GM10266 (cell line): ENCODE data around the gene PPP2R3A.
A peak's percentile ranks its signal among the peaks of the same experiment; 100 is the strongest.

Experiments used
- DNase-seq: peaks from one replicate; pipeline ENCODE4 v3.0.0; 2012; ENCODE audit errors: extremely low spot score
- TF ChIP-seq, protein P1 (sequence below): IDR thresholded peaks from 2 replicates; pipeline ENCODE4 v1.5.1; 2012; ENCODE audit warnings: mild to moderate bottlenecking, low read depth; ENCODE audit not compliant: control insufficient read depth, insufficient read depth; ENCODE audit errors: missing control alignments

The PPP2R3A gene, protein sequence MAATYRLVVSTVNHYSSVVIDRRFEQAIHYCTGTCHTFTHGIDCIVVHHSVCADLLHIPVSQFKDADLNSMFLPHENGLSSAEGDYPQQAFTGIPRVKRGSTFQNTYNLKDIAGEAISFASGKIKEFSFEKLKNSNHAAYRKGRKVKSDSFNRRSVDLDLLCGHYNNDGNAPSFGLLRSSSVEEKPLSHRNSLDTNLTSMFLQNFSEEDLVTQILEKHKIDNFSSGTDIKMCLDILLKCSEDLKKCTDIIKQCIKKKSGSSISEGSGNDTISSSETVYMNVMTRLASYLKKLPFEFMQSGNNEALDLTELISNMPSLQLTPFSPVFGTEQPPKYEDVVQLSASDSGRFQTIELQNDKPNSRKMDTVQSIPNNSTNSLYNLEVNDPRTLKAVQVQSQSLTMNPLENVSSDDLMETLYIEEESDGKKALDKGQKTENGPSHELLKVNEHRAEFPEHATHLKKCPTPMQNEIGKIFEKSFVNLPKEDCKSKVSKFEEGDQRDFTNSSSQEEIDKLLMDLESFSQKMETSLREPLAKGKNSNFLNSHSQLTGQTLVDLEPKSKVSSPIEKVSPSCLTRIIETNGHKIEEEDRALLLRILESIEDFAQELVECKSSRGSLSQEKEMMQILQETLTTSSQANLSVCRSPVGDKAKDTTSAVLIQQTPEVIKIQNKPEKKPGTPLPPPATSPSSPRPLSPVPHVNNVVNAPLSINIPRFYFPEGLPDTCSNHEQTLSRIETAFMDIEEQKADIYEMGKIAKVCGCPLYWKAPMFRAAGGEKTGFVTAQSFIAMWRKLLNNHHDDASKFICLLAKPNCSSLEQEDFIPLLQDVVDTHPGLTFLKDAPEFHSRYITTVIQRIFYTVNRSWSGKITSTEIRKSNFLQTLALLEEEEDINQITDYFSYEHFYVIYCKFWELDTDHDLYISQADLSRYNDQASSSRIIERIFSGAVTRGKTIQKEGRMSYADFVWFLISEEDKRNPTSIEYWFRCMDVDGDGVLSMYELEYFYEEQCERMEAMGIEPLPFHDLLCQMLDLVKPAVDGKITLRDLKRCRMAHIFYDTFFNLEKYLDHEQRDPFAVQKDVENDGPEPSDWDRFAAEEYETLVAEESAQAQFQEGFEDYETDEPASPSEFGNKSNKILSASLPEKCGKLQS (N-terminal part only)

DNA sequence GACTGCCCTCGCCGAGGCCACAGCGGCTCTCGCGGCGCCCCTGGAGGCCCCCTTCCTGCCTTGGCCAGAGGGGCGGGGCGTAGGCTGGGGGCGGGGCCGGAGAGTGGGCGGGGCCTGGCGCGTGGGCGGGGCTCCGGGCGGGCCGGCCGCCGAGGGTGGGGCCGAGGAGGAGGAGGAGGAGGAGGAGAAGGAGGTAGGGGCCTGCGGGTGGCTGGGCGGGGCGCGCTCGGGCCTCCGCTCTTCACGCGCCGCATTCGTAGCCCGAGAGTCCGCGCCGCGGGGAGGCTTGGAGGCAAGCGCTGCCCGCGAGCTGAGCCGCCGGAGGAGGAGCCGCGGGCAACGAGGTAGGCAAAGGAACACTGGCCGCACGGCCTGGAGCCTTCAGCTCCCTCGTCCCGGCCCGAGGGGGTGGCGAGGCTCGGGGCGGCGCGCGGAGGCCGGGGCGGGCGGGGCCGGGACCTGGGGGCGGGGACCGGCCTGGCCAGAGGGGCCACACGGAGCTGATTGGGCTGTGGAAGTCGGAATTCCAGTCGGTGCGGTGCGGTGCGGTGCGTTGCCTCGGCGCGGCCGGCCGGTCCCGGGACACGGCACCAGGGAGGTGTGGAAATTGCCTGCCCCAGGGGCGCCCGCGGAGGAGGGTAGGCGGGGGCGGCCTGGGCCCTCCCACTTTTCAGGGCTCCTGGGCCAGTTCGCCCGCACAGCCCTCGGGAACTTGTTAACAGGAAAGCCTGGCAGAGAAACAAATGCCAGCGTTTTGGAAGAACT is at the start of gene PPP2R3A:
Gene PPP2R3A (plus strand): TSS at position 223 of the 765 bp plus-strand sequence. CDS start 35,771 bp downstream, outside the sequence.
- peak; percentile 82 for DNase-seq
- TF ChIP-seq, protein P1, sequence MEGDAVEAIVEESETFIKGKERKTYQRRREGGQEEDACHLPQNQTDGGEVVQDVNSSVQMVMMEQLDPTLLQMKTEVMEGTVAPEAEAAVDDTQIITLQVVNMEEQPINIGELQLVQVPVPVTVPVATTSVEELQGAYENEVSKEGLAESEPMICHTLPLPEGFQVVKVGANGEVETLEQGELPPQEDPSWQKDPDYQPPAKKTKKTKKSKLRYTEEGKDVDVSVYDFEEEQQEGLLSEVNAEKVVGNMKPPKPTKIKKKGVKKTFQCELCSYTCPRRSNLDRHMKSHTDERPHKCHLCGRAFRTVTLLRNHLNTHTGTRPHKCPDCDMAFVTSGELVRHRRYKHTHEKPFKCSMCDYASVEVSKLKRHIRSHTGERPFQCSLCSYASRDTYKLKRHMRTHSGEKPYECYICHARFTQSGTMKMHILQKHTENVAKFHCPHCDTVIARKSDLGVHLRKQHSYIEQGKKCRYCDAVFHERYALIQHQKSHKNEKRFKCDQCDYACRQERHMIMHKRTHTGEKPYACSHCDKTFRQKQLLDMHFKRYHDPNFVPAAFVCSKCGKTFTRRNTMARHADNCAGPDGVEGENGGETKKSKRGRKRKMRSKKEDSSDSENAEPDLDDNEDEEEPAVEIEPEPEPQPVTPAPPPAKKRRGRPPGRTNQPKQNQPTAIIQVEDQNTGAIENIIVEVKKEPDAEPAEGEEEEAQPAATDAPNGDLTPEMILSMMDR = no peak

DNA sequence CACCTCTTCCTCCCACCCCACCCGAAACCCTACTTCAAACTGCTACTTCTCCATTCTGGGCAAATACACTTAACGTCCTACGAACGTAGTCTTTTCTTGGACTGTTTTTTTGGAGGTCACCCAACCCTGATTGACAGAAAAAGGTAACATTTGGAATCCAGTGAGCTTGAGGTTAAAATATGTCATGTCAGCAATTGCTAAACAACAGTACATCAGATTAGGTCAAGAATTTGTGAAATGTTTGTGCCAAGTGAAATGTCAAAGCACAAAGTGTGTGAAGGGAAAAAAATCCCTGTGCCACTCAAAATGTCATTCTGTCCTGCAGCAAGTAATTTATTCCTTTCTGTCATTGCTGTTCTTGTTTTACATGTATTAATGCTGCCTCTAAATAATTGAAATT is 49.2 kb upstream of the PPP2R3A start:
- TF ChIP-seq, protein P1 = no peak
- DNase-seq = no peak

DNA sequence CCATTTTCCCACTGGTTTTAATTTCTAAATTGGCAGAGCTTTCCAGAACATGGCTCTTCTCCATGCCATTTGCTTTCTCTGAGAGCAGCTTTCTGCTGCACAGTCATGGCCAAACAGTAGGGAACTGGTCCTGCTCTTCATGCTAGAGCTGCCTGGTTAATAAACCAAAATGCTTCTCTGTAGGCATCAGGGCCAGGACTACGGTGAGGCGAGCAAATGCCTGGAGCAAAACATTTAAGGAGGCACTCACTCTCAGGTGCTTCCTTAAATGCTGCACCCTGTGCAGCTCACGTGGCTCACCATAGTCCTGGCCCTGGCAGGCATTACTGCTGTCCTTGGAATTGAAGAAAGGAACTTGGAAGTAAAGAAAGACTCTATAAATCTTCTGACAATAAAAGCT is 48.5 kb upstream of the PPP2R3A start:
- TF ChIP-seq, protein P1 = no peak
- DNase-seq = no peak

DNA sequence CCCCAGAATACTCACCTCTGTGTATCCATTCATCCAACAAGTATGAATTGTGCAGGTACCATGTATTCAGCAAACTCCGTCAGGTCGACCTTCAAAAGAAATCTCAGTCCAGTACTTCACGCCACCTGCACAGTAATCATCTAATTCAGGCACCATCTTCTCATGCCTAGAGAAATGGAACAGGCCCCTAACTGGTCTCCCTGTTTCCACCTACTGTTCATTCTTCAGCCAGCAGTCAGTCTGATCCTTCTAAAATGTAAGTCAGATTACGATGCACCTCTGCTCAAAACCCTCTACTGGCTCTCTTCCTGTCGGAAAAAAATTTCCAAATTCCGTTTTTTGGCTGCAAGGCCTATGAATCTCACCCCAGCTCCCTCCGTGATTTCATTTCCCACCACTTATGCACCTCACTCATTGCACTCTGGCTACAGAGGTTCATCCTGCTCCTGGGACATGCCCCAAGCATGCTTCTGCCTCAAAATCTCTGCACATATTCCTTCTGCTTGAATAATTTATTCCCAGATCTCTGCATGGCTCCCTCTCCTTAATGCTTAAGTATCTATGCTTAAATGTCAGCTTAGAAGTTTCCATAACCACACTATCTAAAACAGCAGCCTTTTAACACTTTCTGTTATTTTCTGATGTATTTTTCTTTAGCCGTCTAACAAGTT is 47.5 kb upstream of the PPP2R3A start:
- DNase-seq = no peak

DNA sequence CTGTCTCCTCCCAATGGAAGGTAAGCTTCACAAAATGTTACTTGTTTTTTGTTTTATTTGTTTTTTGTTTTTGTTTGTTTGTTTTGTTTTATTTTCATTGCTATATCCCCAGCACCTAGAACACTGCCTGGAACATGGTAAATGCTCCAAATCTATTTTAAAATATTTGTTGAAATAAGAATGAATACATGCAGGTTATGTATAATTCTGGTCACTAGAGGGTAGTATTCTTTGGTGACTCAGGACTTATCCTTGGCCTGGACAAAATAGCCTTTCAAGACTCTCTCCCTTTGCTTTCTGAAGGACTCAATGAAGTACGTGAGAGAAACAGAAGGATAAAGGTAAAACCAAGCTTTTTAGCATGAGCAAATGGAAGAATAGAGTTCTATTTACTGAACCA is 46.9 kb upstream of the PPP2R3A start:
- TF ChIP-seq, protein P1 = no peak
- no peak for DNase-seq

More for the DNA sequence above, 47.5 kb upstream of the PPP2R3A start:
- TF ChIP-seq, protein P1 = no peak

DNA sequence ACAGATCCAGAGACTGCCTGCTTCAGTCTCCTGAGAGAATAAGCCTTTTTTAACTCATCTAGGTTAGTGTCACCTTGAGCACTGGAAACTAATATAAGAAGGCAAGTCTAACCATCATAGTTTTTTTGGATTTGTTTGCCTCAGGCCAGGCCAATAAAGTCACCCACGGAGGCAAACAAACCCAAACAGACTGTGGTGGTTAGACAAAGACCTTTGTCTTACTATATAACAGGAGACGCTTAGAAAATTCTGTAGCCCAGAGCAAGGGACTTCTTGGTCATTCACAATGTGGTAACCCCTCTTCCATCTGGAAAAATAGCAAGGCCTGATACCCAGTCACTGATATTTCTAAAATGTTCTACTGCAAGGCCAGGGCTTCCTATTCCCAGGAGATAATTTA is 45.3 kb upstream of the PPP2R3A start:
- TF ChIP-seq, protein P1 = no peak
- no peak for DNase-seq
